Tibial artery (tissue), 4 donors: Measurements from ENCODE around the gene SH3RF3.

Experiments
- DNase-seq, 2 donors: peaks; one replicate each; pipeline ENCODE4 v3.0.0-alpha.2; 2019
- H3K27ac ChIP-seq, 2 donors: fragments of 200-600 bp; sonication (generic) in 1 of 2; 1 replicate in 1 of 2; 2 replicates in 1 of 2; pipeline ENCODE4 v1.5.1; 2018 to 2019; ENCODE audit warnings: mild to moderate bottlenecking in 1 of 2
- H3K27me3 ChIP-seq, 2 donors: fragments of 200-600 bp; sonication (generic) in 1 of 2; one replicate each; pipeline versions ENCODE4 v1.5.1 to v1.6.0; 2016 to 2019
- H3K36me3 ChIP-seq, 3 donors: fragments of 200-600 bp; sonication (generic) in 2 of 3; one replicate each; pipeline ENCODE4 v1.5.1; 2016 to 2019; ENCODE audit warnings: mild to moderate bottlenecking in 2 of 3
- H3K4me1 ChIP-seq, 4 donors: fragments of 200-600 bp; sonication (generic) in 2 of 4; 1 replicate in 3 of 4; 2 replicates in 1 of 4; pipeline ENCODE4 v1.5.1; 2016 to 2019
- H3K4me3 ChIP-seq, 2 donors: fragments of 200-600 bp; sonication (generic) in 1 of 2; 1 replicate in 1 of 2; 2 replicates in 1 of 2; pipeline ENCODE4 v1.5.1; 2018 to 2019; ENCODE audit warnings: mild to moderate bottlenecking in 2 of 2
- H3K9me3 ChIP-seq, 3 donors: fragments of 200-600 bp; sonication (generic) in 1 of 3; one replicate each; pipeline ENCODE4 v1.5.1; 2016 to 2019
- CTCF ChIP-seq, 2 experiments: fragments of 200-600 bp in 1 of 2; fragments of 450-650 bp in 1 of 2; IDR thresholded peaks; one replicate each; pipeline ENCODE4 v1.5.1; 2017 to 2019; ENCODE audit warnings: antibody characterized with exemption in 2 of 2, mild to moderate bottlenecking in 1 of 2, moderate library complexity in 1 of 2
- intact Hi-C: fragments of 100-400 bp; cut with DNase I; formaldehyde crosslinking; loops from one replicate; pipeline ENCODE4 v1.15.0; 2023; ENCODE audit warnings: low total_unique reads

The SH3RF3 gene

GRCh38 chr2:109510136-109511028 is 381.4 kb downstream of the SH3RF3 start:
- intact Hi-C loops: loop anchor here (2.0 to 10.0 kb wide), 2 partner anchors 382 to 586 kb away; partner anchors contain the start of gene SH3RF3
- Histone ChIP-seq H3K36me3 (no peaks in the 10 kb centered on the region), H3K4me3 (no peak overlapping the region), H3K4me1 (peaks cover 0 to 24% (median 20%) of the 10 kb centered on the region in 4 donors), H3K27me3 (no peaks in the 10 kb centered on the region), H3K27ac (no peak overlapping the region), H3K9me3 (peaks cover 0 to 6% (median 0%) of the 10 kb centered on the region in 3 donors)
- DNase-seq: peak; percentile 87 to 88
- TF ChIP-seq CTCF (IDR thresholded peaks at IDR 0.05): peak; percentile 92 to 94

- Histone ChIP-seq H3K27me3 (no peaks in the 10 kb centered on the region), H3K4me1 (peaks cover 0 to 24% (median 20%) of the 10 kb centered on the region in 4 donors), H3K27ac (no peak overlapping the region), H3K36me3 (no peaks in the 10 kb centered on the region), H3K4me3 (no peak overlapping the region), H3K9me3 (peaks cover 0 to under 1% (median 0%) of the 10 kb centered on the region in 3 donors)
- no peak for TF ChIP-seq CTCF (IDR thresholded peaks at IDR 0.05)
- intact Hi-C loops: loop anchor here (2.0 to 10.0 kb wide), 2 partner anchors 382 to 586 kb away; partner anchors contain the start of gene SH3RF3
- DNase-seq: no peak
These were observed 382.2 kb downstream of the SH3RF3 start for GRCh38 chr2:109511168-109511567.

- H3K27ac ChIP-seq: no peak overlapping the region
- H3K4me3 ChIP-seq: no peak overlapping the region
- peaks cover 0 to 24% (median 20%) of the 10 kb centered on the region in 4 donors for H3K4me1 ChIP-seq
- H3K36me3 ChIP-seq: no peaks in the 10 kb centered on the region
- intact Hi-C loops: loop anchor here (10.0 kb wide), 1 partner anchor 587 kb away; no protein-coding TSS in a partner anchor
- no peaks in the 10 kb centered on the region for H3K9me3 ChIP-seq
- DNase-seq: no peak
- TF ChIP-seq CTCF (IDR thresholded peaks at IDR 0.05): no peak
- no peaks in the 10 kb centered on the region for H3K27me3 ChIP-seq
These were observed 383.1 kb downstream of the SH3RF3 start for GRCh38 chr2:109512076-109512475.

- H3K27ac ChIP-seq: peak overlapping the region; percentile 85 to 91
- intact Hi-C loops: loop anchor here (10.0 kb wide), 1 partner anchor 588 kb away; no protein-coding TSS in a partner anchor
- H3K36me3 ChIP-seq: no peaks in the 10 kb centered on the region
- DNase-seq: no peak
- H3K9me3 ChIP-seq: no peaks in the 10 kb centered on the region
- TF ChIP-seq CTCF (IDR thresholded peaks at IDR 0.05): no peak
- no peaks in the 10 kb centered on the region for H3K27me3 ChIP-seq
- no peak overlapping the region for H3K4me3 ChIP-seq
- H3K4me1 ChIP-seq: peaks cover 0 to 24% (median 20%) of the 10 kb centered on the region in 4 donors
These were observed 384.2 kb downstream of the SH3RF3 start for GRCh38 chr2:109513230-109513629.

- H3K27me3 ChIP-seq: no peaks in the 10 kb centered on the region
- DNase-seq: peak; percentile 71 to 85
- no peaks in the 10 kb centered on the region for H3K36me3 ChIP-seq
- TF ChIP-seq CTCF (IDR thresholded peaks at IDR 0.05): no peak
- peaks cover 0 to 24% (median 20%) of the 10 kb centered on the region in 4 donors for H3K4me1 ChIP-seq
- intact Hi-C loops: loop anchor here (10.0 kb wide), 1 partner anchor 589 kb away; no protein-coding TSS in a partner anchor
- no peaks in the 10 kb centered on the region for H3K9me3 ChIP-seq
- H3K4me3 ChIP-seq: peak overlapping the region; percentile 7 to 17
- H3K27ac ChIP-seq: peak overlapping the region; percentile 85 to 91
These were observed 385.0 kb downstream of the SH3RF3 start for GRCh38 chr2:109513749-109514588.
